ENCODE measurements around the gene RGS7BP.

DNA sequence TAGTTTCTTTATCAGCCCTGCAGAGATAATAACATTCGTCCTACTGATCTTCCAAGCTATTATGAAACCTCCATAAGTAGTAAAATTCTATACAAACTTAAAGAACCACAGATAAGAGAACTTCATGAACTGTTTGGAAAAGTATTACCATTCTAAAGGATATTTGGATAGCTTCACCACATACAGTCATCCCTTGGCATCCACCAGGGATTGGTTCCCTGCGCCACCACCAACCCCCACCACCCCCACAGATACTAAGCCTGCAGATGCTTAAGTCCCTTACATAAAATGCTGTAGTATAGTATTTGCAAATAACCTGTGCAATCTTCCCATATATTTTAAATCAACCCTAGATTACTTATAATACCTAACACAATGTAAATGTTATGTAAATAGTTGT lies 123.1 kb downstream of the RGS7BP start:
- TF ChIP-seq, protein P1, sequence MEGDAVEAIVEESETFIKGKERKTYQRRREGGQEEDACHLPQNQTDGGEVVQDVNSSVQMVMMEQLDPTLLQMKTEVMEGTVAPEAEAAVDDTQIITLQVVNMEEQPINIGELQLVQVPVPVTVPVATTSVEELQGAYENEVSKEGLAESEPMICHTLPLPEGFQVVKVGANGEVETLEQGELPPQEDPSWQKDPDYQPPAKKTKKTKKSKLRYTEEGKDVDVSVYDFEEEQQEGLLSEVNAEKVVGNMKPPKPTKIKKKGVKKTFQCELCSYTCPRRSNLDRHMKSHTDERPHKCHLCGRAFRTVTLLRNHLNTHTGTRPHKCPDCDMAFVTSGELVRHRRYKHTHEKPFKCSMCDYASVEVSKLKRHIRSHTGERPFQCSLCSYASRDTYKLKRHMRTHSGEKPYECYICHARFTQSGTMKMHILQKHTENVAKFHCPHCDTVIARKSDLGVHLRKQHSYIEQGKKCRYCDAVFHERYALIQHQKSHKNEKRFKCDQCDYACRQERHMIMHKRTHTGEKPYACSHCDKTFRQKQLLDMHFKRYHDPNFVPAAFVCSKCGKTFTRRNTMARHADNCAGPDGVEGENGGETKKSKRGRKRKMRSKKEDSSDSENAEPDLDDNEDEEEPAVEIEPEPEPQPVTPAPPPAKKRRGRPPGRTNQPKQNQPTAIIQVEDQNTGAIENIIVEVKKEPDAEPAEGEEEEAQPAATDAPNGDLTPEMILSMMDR (conservative IDR thresholded peaks at IDR 0.05 in 1 of 2, IDR thresholded peaks at IDR 0.05 in 1 of 2; ENCODE audit: low read depth in 1 of 2, low read length in 2 of 2) = no peak
- no peak for TF ChIP-seq EZH2 (IDR thresholded peaks at IDR 0.05; ENCODE audit: low read length, missing control alignments)

Measured in fibroblast of lung (primary cell).